NCI-H2107 treated with DMSO at 0.1 percent for 48 hours (cell line): Measurements from ENCODE around the gene NRIP3.

Source experiments
- DNase-seq: peaks from one replicate; lab custom pipeline; 2025; ENCODE audit not compliant: unreplicated experiment; lab: John Stamatoyannopoulos, UW

The NRIP3 gene

GRCh38 chr11:9003573-9004182, at the start of gene NRIP3:
Gene NRIP3 (minus strand): TSS chr11:9004001. CDS start chr11:9003935, 66 bp downstream.
- no peak for DNase-seq

GRCh38 chr11:9052316-9052715, 48.5 kb upstream of the NRIP3 start:
- DNase-seq: no peak

GRCh38 chr11:9049959-9050358, 46.2 kb upstream of the NRIP3 start:
- no peak for DNase-seq

GRCh38 chr11:9047964-9048523, 44.2 kb upstream of the NRIP3 start:
- DNase-seq: no peak

- no peak for DNase-seq
Measured at GRCh38 chr11:9046481-9046880, 42.7 kb upstream of the NRIP3 start.

- no peak for DNase-seq
Measured at GRCh38 chr11:9042488-9042887, 38.7 kb upstream of the NRIP3 start.

- DNase-seq: no peak
Measured at GRCh38 chr11:9041747-9042146, 37.9 kb upstream of the NRIP3 start.

- DNase-seq: no peak
Measured at GRCh38 chr11:9040410-9040809, 36.6 kb upstream of the NRIP3 start.

GRCh38 chr11:9039863-9040262, 36.1 kb upstream of the NRIP3 start:
- DNase-seq: no peak

- DNase-seq: no peak
Measured at GRCh38 chr11:9039198-9039597, 35.4 kb upstream of the NRIP3 start.

GRCh38 chr11:9038541-9038940, 34.7 kb upstream of the NRIP3 start:
- no peak for DNase-seq

GRCh38 chr11:9037963-9038362, 34.2 kb upstream of the NRIP3 start:
- DNase-seq: no peak

- no peak for DNase-seq
Measured at GRCh38 chr11:9037046-9037780, 33.4 kb upstream of the NRIP3 start.

- no peak for DNase-seq
Measured at GRCh38 chr11:9030601-9031000, 26.8 kb upstream of the NRIP3 start.

GRCh38 chr11:9029422-9029821, 25.6 kb upstream of the NRIP3 start:
- no peak for DNase-seq

GRCh38 chr11:9028581-9028980, 24.8 kb upstream of the NRIP3 start:
- no peak for DNase-seq

- no peak for DNase-seq
Measured at GRCh38 chr11:9025101-9025850, 21.5 kb upstream of the NRIP3 start.

- DNase-seq: no peak
Measured at GRCh38 chr11:9022961-9023680, 19.3 kb upstream of the NRIP3 start.

- no peak for DNase-seq
Measured at GRCh38 chr11:9020916-9021315, 17.1 kb upstream of the NRIP3 start.

- no peak for DNase-seq
Measured at GRCh38 chr11:9019861-9020260, 16.1 kb upstream of the NRIP3 start.

- DNase-seq: no peak
Measured at GRCh38 chr11:9017773-9018172, 14.0 kb upstream of the NRIP3 start.
